GM23338 (cell line): ENCODE data around the gene SPECC1. TPM values are rescaled to one million over a fixed set of nuclear protein-coding genes. Genes with fewer than 3 reads are reported as not detected.

Experiments
- ATAC-seq: fragments of 200-7000 bp; cut with Tn5 transposase; 3 replicates; pipeline ENCODE4 v1.9.1; 2020
- DNase-seq: peaks from one replicate; pipeline ENCODE4 v3.0.0-alpha.2; 2015; ENCODE audit warnings: low spot score
- H2AFZ ChIP-seq: fragments of 200-600 bp; sonication (generic); 2 replicates; pipeline ENCODE4 v1.8.0; 2016; ENCODE audit warnings: antibody characterized with exemption, mild to moderate bottlenecking, moderate library complexity
- H3F3A ChIP-seq: fragments of 200-600 bp; sonication (generic); replicated peaks from 2 replicates; pipeline ENCODE4 v1.8.0; 2017; ENCODE audit warnings: antibody characterized with exemption, mixed run types, low read depth
- H3K27ac ChIP-seq: fragments of 200-600 bp; sonication (generic); 2 replicates; pipeline ENCODE4 v1.6.1; 2016; ENCODE audit warnings: low read depth
- H3K27me3 ChIP-seq: fragments of 200-600 bp; sonication (generic); 2 replicates; pipeline ENCODE4 v1.8.0; 2016; ENCODE audit warnings: mild to moderate bottlenecking, mixed run types, moderate library complexity; ENCODE audit not compliant: insufficient read depth
- H3K36me3 ChIP-seq: fragments of 200-600 bp; sonication (generic); 2 replicates; pipeline ENCODE4 v1.8.0; 2016; ENCODE audit warnings: mild to moderate bottlenecking; ENCODE audit not compliant: insufficient read depth
- H3K4me1 ChIP-seq: fragments of 200-600 bp; sonication (generic); 2 replicates; pipeline ENCODE4 v1.8.0; 2016; ENCODE audit warnings: mild to moderate bottlenecking, moderate library complexity; ENCODE audit not compliant: insufficient read depth
- H3K4me2 ChIP-seq: fragments of 200-600 bp; sonication (generic); 2 replicates; pipeline ENCODE4 v1.7.1; 2017; ENCODE audit warnings: mixed run types
- H3K4me3 ChIP-seq: fragments of 200-600 bp; sonication (generic); 2 replicates; pipeline ENCODE4 v1.6.1; 2016; ENCODE audit warnings: mixed run types
- H3K79me2 ChIP-seq: fragments of 200-600 bp; sonication (generic); replicated peaks from 2 replicates; pipeline ENCODE4 v1.8.0; 2017; ENCODE audit warnings: mild to moderate bottlenecking; ENCODE audit not compliant: insufficient read depth
- H3K9me2 ChIP-seq: fragments of 200-600 bp; sonication (generic); 2 replicates; pipeline ENCODE4 v1.8.0; 2017; ENCODE audit not compliant: insufficient read depth
- H4K20me1 ChIP-seq: fragments of 200-600 bp; sonication (generic); replicated peaks from 2 replicates; pipeline ENCODE4 v1.8.0; 2017; ENCODE audit warnings: mild to moderate bottlenecking; ENCODE audit not compliant: insufficient read depth
- H3K27ac Mint-ChIP-seq: 2 replicates; pipeline ENCODE4 v1.8.0; 2020; ENCODE audit warnings: inconsistent platforms, mild to moderate bottlenecking, moderate library complexity, mixed read lengths
- H3K27me3 Mint-ChIP-seq: 3 replicates; pipeline ENCODE4 v1.8.0; 2022; ENCODE audit warnings: low read depth, mild to moderate bottlenecking, moderate library complexity, mixed read lengths, inconsistent platforms; ENCODE audit not compliant: insufficient read depth, poor library complexity
- H3K36me3 Mint-ChIP-seq: 3 replicates; pipeline ENCODE4 v1.8.0; 2021; ENCODE audit warnings: low read depth, mild to moderate bottlenecking, inconsistent platforms, moderate library complexity, mixed read lengths
- H3K4me1 Mint-ChIP-seq: 3 replicates; pipeline ENCODE4 v1.8.0; 2020; ENCODE audit warnings: mild to moderate bottlenecking, inconsistent platforms, mixed read lengths
- H3K4me3 Mint-ChIP-seq: 3 replicates; pipeline ENCODE4 v1.8.0; 2021; ENCODE audit warnings: moderate library complexity, mild to moderate bottlenecking, inconsistent platforms, mixed read lengths
- H3K9me3 Mint-ChIP-seq: 3 replicates; pipeline ENCODE4 v1.8.0; 2020; ENCODE audit warnings: moderate library complexity, mild to moderate bottlenecking, inconsistent platforms, mixed read lengths
- CREB1 ChIP-seq: fragments of 250-450 bp; sonication (Bioruptor Pico); IDR thresholded peaks from 2 replicates; pipeline ENCODE4 v1.5.0; 2020; ENCODE audit warnings: low read depth, mild to moderate bottlenecking, moderate library complexity
- EZH2 ChIP-seq: fragments of 200-600 bp; sonication (generic); IDR thresholded peaks from one replicate; pipeline ENCODE4 v1.8.0; 2017; ENCODE audit warnings: antibody characterized with exemption, mild to moderate bottlenecking, low read depth; ENCODE audit not compliant: unreplicated experiment
- EZH2phosphoT487 ChIP-seq: fragments of 200-600 bp; sonication (generic); IDR thresholded peaks from one replicate; pipeline ENCODE4 v1.8.1; 2018; ENCODE audit warnings: antibody characterized with exemption; ENCODE audit not compliant: unreplicated experiment
- JUNB ChIP-seq: IDR thresholded peaks from one replicate; pipeline ENCODE4 v1.6.1; 2016; ENCODE audit warnings: antibody characterized with exemption; ENCODE audit not compliant: unreplicated experiment
- POLR2AphosphoS5 ChIP-seq: IDR thresholded peaks from 2 replicates; pipeline ENCODE4 v1.6.1; 2016; ENCODE audit warnings: antibody characterized with exemption, low read depth
- REST ChIP-seq: IDR thresholded peaks from one replicate; pipeline ENCODE4 v1.6.1; 2018; ENCODE audit warnings: antibody characterized with exemption; ENCODE audit not compliant: unreplicated experiment
- STAT1 ChIP-seq: IDR thresholded peaks from one replicate; pipeline ENCODE4 v1.6.1; 2016; ENCODE audit warnings: antibody characterized with exemption; ENCODE audit not compliant: unreplicated experiment
- polyA plus RNA-seq: library from polyadenylated mRNA; unstranded; fragments of >200 nt; fragmentation: Nextera tagmentation; extraction: Ambion mirVana; gene quantifications from 2 replicates; pipeline ENCODE4 v1.2.1, GENCODE V29; 2016
- total RNA-seq: library from RNA; depleted of rRNA; stranded (reverse); fragments of >200 nt; shearing (Covaris generic); gene quantifications from 2 replicates; pipeline ENCODE4 v1.2.3, GENCODE V29; 2014
- TF ChIP-seq, protein P1 (sequence below): fragments of 250-450 bp; sonication (Bioruptor Pico); IDR thresholded peaks from 2 replicates; pipeline ENCODE4 v1.5.0; 2020; ENCODE audit warnings: mild to moderate bottlenecking, moderate library complexity

SPECC1 gene
- total and polyA plus RNA-seq, 2 experiments from 2014 or later: 42.6 to 101 TPM

DNA sequence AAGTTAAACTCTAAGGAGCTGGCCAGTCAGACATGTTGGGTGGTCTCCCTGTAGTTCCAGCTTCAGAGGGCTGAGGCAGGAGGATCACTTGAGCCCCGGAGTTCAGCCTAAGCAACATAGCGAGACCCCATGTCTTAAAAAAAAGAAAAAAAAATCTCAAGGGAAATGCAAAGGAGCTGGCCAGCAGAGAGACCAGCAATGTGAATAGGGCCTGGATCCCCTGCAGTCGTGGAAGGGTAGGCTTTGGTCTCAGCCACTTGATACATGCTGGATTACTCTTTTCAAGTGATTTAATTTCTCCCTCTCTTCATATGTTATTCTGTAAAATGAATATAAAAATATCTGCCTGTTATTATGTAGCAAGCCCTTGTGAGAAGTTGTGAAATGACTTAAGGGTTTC is 207.7 kb downstream of the SPECC1 start:
- Histone ChIP-seq H4K20me1 (peaks cover 3% of the 10 kb centered on the region), H3K27ac (peak overlapping the region; percentile 71; the same call in 1 of the 2 replicates), H3K9me2 (no peaks in the 10 kb centered on the region), H3K27me3 (no peaks in the 10 kb centered on the region), H3K4me1 (peaks cover 50% of the 10 kb centered on the region), H2AFZ (no peak overlapping the region), H3F3A (no peaks in the 10 kb centered on the region), H3K36me3 (no peaks in the 10 kb centered on the region; the same call in none of the 2 replicates), H3K4me2 (peak overlapping the region; percentile 70), H3K4me3 (no peak overlapping the region), H3K79me2 (peaks cover 90% of the 10 kb centered on the region)
- peaks cover 63% of the 10 kb centered on the region for H3K4me1 Mint-ChIP-seq
- ATAC-seq: peak; percentile 79
- H3K27ac Mint-ChIP-seq: peak overlapping the region; percentile 89
- peaks cover 12% of the 10 kb centered on the region for H3K27me3 Mint-ChIP-seq
- DNase-seq: peak; percentile 39
- no peak overlapping the region; the same call in 2 of the 3 replicates for H3K4me3 Mint-ChIP-seq
- H3K9me3 Mint-ChIP-seq: no peaks in the 10 kb centered on the region
- no peak for TF ChIP-seq STAT1
- peak; percentile 56 for TF ChIP-seq REST
- H3K36me3 Mint-ChIP-seq: peaks cover 10% of the 10 kb centered on the region

DNA sequence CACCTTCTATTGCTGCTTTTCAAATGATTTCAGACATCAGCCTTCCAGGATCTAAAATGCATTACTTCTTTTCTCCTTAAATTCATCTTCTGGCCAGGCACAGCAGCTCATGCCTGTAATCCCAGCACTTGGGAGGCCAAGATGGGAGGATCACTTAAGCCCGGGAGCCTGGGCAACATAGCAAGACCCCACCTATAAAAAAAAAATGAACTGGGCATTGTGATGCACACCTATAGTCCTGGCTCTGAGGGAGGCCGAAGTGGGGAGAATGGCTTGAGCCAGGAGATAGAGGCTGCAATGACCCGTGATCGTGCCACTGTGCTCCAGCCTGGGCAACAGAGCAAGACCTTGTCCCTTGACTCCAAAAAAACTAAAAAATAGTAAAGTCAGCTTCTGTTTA is 208.5 kb downstream of the SPECC1 start:
- no peak for DNase-seq
- no peak overlapping the region for H2AFZ ChIP-seq
- TF ChIP-seq EZH2phosphoT487 (no peak), REST (no peak), EZH2 (no peak), CREB1 (no peak), POLR2AphosphoS5 (no peak), JUNB (no peak)
- TF ChIP-seq, protein P1, sequence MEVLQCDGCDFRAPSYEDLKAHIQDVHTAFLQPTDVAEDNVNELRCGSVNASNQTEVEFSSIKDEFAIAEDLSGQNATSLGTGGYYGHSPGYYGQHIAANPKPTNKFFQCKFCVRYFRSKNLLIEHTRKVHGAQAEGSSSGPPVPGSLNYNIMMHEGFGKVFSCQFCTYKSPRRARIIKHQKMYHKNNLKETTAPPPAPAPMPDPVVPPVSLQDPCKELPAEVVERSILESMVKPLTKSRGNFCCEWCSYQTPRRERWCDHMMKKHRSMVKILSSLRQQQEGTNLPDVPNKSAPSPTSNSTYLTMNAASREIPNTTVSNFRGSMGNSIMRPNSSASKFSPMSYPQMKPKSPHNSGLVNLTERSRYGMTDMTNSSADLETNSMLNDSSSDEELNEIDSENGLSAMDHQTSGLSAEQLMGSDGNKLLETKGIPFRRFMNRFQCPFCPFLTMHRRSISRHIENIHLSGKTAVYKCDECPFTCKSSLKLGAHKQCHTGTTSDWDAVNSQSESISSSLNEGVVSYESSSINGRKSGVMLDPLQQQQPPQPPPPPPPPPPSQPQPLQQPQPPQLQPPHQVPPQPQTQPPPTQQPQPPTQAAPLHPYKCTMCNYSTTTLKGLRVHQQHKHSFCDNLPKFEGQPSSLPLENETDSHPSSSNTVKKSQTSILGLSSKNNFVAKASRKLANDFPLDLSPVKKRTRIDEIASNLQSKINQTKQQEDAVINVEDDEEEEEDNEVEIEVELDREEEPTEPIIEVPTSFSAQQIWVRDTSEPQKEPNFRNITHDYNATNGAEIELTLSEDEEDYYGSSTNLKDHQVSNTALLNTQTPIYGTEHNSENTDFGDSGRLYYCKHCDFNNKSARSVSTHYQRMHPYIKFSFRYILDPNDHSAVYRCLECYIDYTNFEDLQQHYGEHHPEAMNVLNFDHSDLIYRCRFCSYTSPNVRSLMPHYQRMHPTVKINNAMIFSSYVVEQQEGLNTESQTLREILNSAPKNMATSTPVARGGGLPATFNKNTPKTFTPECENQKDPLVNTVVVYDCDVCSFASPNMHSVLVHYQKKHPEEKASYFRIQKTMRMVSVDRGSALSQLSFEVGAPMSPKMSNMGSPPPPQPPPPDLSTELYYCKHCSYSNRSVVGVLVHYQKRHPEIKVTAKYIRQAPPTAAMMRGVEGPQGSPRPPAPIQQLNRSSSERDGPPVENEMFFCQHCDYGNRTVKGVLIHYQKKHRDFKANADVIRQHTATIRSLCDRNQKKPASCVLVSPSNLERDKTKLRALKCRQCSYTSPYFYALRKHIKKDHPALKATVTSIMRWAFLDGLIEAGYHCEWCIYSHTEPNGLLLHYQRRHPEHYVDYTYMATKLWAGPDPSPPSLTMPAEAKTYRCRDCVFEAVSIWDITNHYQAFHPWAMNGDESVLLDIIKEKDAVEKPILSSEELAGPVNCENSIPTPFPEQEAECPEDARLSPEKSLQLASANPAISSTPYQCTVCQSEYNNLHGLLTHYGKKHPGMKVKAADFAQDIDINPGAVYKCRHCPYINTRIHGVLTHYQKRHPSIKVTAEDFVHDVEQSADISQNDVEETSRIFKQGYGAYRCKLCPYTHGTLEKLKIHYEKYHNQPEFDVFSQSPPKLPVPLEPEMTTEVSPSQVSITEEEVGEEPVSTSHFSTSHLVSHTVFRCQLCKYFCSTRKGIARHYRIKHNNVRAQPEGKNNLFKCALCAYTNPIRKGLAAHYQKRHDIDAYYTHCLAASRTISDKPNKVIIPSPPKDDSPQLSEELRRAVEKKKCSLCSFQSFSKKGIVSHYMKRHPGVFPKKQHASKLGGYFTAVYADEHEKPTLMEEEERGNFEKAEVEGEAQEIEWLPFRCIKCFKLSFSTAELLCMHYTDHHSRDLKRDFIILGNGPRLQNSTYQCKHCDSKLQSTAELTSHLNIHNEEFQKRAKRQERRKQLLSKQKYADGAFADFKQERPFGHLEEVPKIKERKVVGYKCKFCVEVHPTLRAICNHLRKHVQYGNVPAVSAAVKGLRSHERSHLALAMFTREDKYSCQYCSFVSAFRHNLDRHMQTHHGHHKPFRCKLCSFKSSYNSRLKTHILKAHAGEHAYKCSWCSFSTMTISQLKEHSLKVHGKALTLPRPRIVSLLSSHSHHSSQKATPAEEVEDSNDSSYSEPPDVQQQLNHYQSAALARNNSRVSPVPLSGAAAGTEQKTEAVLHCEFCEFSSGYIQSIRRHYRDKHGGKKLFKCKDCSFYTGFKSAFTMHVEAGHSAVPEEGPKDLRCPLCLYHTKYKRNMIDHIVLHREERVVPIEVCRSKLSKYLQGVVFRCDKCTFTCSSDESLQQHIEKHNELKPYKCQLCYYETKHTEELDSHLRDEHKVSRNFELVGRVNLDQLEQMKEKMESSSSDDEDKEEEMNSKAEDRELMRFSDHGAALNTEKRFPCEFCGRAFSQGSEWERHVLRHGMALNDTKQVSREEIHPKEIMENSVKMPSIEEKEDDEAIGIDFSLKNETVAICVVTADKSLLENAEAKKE (CRISPR knock-in tag): no peak

More for the DNA sequence above, 208.5 kb downstream of the SPECC1 start:
- Histone ChIP-seq H3K4me3 (no peak overlapping the region), H3K27me3 (no peaks in the 10 kb centered on the region), H3K79me2 (peaks cover 92% of the 10 kb centered on the region), H3K27ac (no peak overlapping the region), H3K4me1 (peaks cover 59% of the 10 kb centered on the region), H3F3A (no peaks in the 10 kb centered on the region), H3K9me2 (no peaks in the 10 kb centered on the region), H3K36me3 (no peaks in the 10 kb centered on the region; the same call in 1 of the 2 replicates), H4K20me1 (peaks cover 3% of the 10 kb centered on the region), H3K4me2 (peak overlapping the region; percentile 70; the same call in 1 of the 2 replicates)
- Mint-ChIP-seq H3K36me3 (peaks cover 4% of the 10 kb centered on the region; the same call in 2 of the 3 replicates), H3K4me1 (peaks cover 64% of the 10 kb centered on the region), H3K27ac (no peak overlapping the region), H3K9me3 (no peaks in the 10 kb centered on the region), H3K4me3 (no peak overlapping the region), H3K27me3 (peaks cover 12% of the 10 kb centered on the region)
- no peak for ATAC-seq
